A549 (cell line): Measurements from ENCODE around the gene SLC6A3. TPM values are rescaled to one million over a fixed set of nuclear protein-coding genes. Genes with fewer than 3 reads are reported as not detected.

Experiments used
- ATAC-seq, 2 experiments: fragments of 200-7000 bp in 1 of 2; fragments of >200 bp in 1 of 2; cut with Nextera tagmentation in 1 of 2; cut with Tn5 transposase in 1 of 2; 3 replicates each; pipeline versions ENCODE4 v1.8.0 to v1.9.1; 2018 to 2020; ENCODE audit warnings: mild to moderate bottlenecking in 1 of 2, moderate library complexity in 1 of 2
- CTCF ChIA-PET: fragments of 300-600 bp; sonication (Branson Sonifier 250); formaldehyde crosslinking; extraction: SDS; loops from one replicate; lab custom pipeline; 2021; ENCODE audit warnings: antibody characterized with exemption, inconsistent platforms; lab: Yijun Ruan, JAX
- POLR2A ChIA-PET: fragments of 350-600 bp; formaldehyde crosslinking; extraction: SDS; loops from one replicate; lab custom pipeline; 2021; ENCODE audit warnings: antibody characterized with exemption, inconsistent platforms; lab: Yijun Ruan, JAX
- DNase-seq, 2 experiments: peaks; one replicate each; pipeline versions ENCODE4 v3.0.0 to v3.0.0-alpha.2; 2011 to 2016; ENCODE audit warnings: low read depth in 1 of 2, low spot score in 1 of 2
- FAIRE-seq: peaks from 2 replicates; lab custom pipeline; 2011; peaks lifted over from hg19 to GRCh38; lab: Jason Lieb, UNC
- H3K27ac ChIP-seq, 2 experiments: fragments of >200 bp; sonication (Bioruptor Twin); formaldehyde crosslinking; 3 replicates each; pipeline ENCODE4 v1.5.1; 2016 to 2017
- H3K4me1 ChIP-seq: fragments of >200 bp; sonication (Bioruptor Twin); formaldehyde crosslinking; 3 replicates; pipeline ENCODE4 v1.6.1; 2016
- H3K4me2 ChIP-seq: fragments of >200 bp; sonication (Bioruptor Twin); formaldehyde crosslinking; 3 replicates; pipeline ENCODE4 v1.6.1; 2016
- H3K4me3 ChIP-seq: fragments of >200 bp; sonication (Bioruptor Twin); formaldehyde crosslinking; 3 replicates; pipeline ENCODE4 v1.5.1; 2016
- H3K9me3 ChIP-seq: fragments of >200 bp; sonication (Bioruptor Twin); formaldehyde crosslinking; 3 replicates; pipeline ENCODE4 v1.6.1; 2016
- BHLHE40 ChIP-seq: IDR thresholded peaks from 2 replicates; pipeline ENCODE4 v1.6.1; 2012; ENCODE audit warnings: low read depth, low read length, inconsistent platforms
- CBX8 ChIP-seq: fragments of 200-600 bp; sonication (generic); IDR thresholded peaks from 2 replicates; pipeline ENCODE4 v1.6.1; 2016
- EHF ChIP-seq: fragments of 250-450 bp; sonication (Bioruptor Pico); IDR thresholded peaks from 2 replicates; pipeline ENCODE4 v1.5.0; 2020; ENCODE audit warnings: mild to moderate bottlenecking
- ELK1 ChIP-seq: fragments of 150-350 bp; IDR thresholded peaks from 2 replicates; pipeline ENCODE4 v1.6.1; 2014; ENCODE audit warnings: low read depth, mild to moderate bottlenecking, low read length
- FOSL2 ChIP-seq, 2 experiments: fragments of 450-650 bp in 1 of 2; fragments of >200 bp in 1 of 2; sonication (Bioruptor Twin) in 1 of 2; formaldehyde crosslinking; IDR thresholded peaks; 2 replicates each; pipeline versions ENCODE4 v1.5.0 to v1.6.1; 2016 to 2020; ENCODE audit warnings: mild to moderate bottlenecking in 1 of 2, moderate library complexity in 1 of 2
- HDAC2 ChIP-seq: fragments of 200-600 bp; sonication (generic); IDR thresholded peaks from 2 replicates; pipeline ENCODE4 v1.6.1; 2016
- HES2 ChIP-seq: fragments of >200 bp; sonication (Bioruptor Twin); formaldehyde crosslinking; IDR thresholded peaks from 2 replicates; pipeline ENCODE4 v1.6.1; 2016
- MAFK ChIP-seq: fragments of 450-650 bp; IDR thresholded peaks from 2 replicates; pipeline ENCODE4 v1.6.1; 2014; ENCODE audit not compliant: partially characterized antibody
- MAZ ChIP-seq: fragments of 150-350 bp; IDR thresholded peaks from 2 replicates; pipeline ENCODE4 v1.6.1; 2014; ENCODE audit warnings: antibody characterized with exemption, low read depth, low read length, borderline replicate concordance
- NFE2L2 ChIP-seq: fragments of 150-350 bp; conservative IDR thresholded peaks from 2 replicates; pipeline ENCODE4 v1.6.1; 2014; ENCODE audit warnings: low read length
- NPAS2 ChIP-seq: fragments of 250-450 bp; sonication (Bioruptor Pico); IDR thresholded peaks from 2 replicates; pipeline ENCODE4 v1.8.0; 2022; ENCODE audit warnings: mild to moderate bottlenecking, moderate library complexity, borderline replicate concordance
- POLR2AphosphoS2 ChIP-seq: conservative IDR thresholded peaks from 2 replicates; pipeline ENCODE4 v1.6.1; 2012; ENCODE audit warnings: low read length, improper control_type of control experiment, inconsistent platforms
- RCOR1 ChIP-seq: fragments of 150-350 bp; IDR thresholded peaks from 2 replicates; pipeline ENCODE4 v1.6.1; 2014; ENCODE audit warnings: antibody characterized with exemption, low read length, low read depth
- ZC3H11A ChIP-seq: fragments of 450-650 bp; IDR thresholded peaks from 2 replicates; pipeline ENCODE4 v1.6.1; 2014; ENCODE audit warnings: antibody characterized with exemption, mild to moderate bottlenecking
- ZFP36 ChIP-seq: fragments of 450-650 bp; IDR thresholded peaks from 2 replicates; pipeline ENCODE4 v1.6.1; 2014; ENCODE audit warnings: borderline replicate concordance; ENCODE audit not compliant: partially characterized antibody
- ZNF302 ChIP-seq: fragments of 250-450 bp; sonication (Bioruptor Pico); IDR thresholded peaks from 2 replicates; pipeline ENCODE4 v1.9.0; 2021; ENCODE audit warnings: inconsistent platforms, mild to moderate bottlenecking, moderate library complexity
- WGBS: methylation state at CpG from one replicate; pipeline ENCODE4 v1.1.6; 2017; ENCODE audit errors: missing lambda C conversion rate; 5-methylcytosine and 5-hydroxymethylcytosine counted together
- polyA plus RNA-seq, 4 experiments: library from polyadenylated mRNA; depleted of rRNA in 3 of 4; stranded (reverse); fragments of >200 nt; fragmentation: RNase III in 1 of 4; extraction: RNeasy Plus Mini Kit Qiagen cat#74134 plus additional on column Dnase treatment in 1 of 4; gene quantifications; 2 replicates in 3 of 4; 3 replicates in 1 of 4; pipeline ENCODE4 v1.2.3, GENCODE V29; 2011 to 2017
- TF ChIP-seq, protein P1 (sequence below): fragments of >200 bp; sonication (Bioruptor Twin); formaldehyde crosslinking; IDR thresholded peaks from 3 replicates; pipeline ENCODE4 v1.5.1; 2016
- TF ChIP-seq, protein P2 (sequence below): fragments of 250-450 bp; sonication (Bioruptor Pico); IDR thresholded peaks from 2 replicates; pipeline ENCODE4 v1.5.0; 2020; ENCODE audit warnings: low read depth, mild to moderate bottlenecking, moderate library complexity
- TF ChIP-seq, protein P3 (sequence below): fragments of >200 bp; sonication (Bioruptor Twin); formaldehyde crosslinking; IDR thresholded peaks from 3 replicates; pipeline ENCODE4 v1.6.1; 2016

The SLC6A3 gene
- polyA plus RNA-seq, 2 of the 4 experiments (the other 2 are of a cell fraction): 0.05 to 0.06 TPM

- ATAC-seq (no peak), FAIRE-seq (no peak), DNase-seq (no peak)
- ChIA-PET CTCF (interaction anchor here (0.6 to 3.3 kb wide), 22 partner anchors 9 to 311 kb away, joined by 3 to 23 read pairs (median 4); no protein-coding TSS in a partner anchor), POLR2A (no interaction called here)
- WGBS: 76% methylated on average over 7 of the region's 7 CpGs
- Histone ChIP-seq H3K4me2 (no peak overlapping the region), H3K4me3 (no peak overlapping the region), H3K9me3 (no peaks in the 10 kb centered on the region), H3K27ac (peak overlapping the region in 1 of 2 experiments; percentile 57; a peak in 2 of 6 replicates), H3K4me1 (peaks cover 21% of the 10 kb centered on the region)
- TF ChIP-seq HDAC2: no peak
- TF ChIP-seq ZC3H11A: no peak
- no peak for TF ChIP-seq HES2
- TF ChIP-seq ELK1: no peak
- no peak for TF ChIP-seq CBX8
- TF ChIP-seq MAZ: no peak
- TF ChIP-seq, protein P1, sequence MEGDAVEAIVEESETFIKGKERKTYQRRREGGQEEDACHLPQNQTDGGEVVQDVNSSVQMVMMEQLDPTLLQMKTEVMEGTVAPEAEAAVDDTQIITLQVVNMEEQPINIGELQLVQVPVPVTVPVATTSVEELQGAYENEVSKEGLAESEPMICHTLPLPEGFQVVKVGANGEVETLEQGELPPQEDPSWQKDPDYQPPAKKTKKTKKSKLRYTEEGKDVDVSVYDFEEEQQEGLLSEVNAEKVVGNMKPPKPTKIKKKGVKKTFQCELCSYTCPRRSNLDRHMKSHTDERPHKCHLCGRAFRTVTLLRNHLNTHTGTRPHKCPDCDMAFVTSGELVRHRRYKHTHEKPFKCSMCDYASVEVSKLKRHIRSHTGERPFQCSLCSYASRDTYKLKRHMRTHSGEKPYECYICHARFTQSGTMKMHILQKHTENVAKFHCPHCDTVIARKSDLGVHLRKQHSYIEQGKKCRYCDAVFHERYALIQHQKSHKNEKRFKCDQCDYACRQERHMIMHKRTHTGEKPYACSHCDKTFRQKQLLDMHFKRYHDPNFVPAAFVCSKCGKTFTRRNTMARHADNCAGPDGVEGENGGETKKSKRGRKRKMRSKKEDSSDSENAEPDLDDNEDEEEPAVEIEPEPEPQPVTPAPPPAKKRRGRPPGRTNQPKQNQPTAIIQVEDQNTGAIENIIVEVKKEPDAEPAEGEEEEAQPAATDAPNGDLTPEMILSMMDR: no peak
- no peak for TF ChIP-seq ZFP36
- TF ChIP-seq ZNF302 (CRISPR knock-in tag): no peak
- TF ChIP-seq FOSL2 (IDR thresholded peaks at IDR 0.05): no peak
- TF ChIP-seq FOSL2 (CRISPR knock-in tag; IDR thresholded peaks at IDR 0.05): no peak
Observed at GRCh38 chr5:1479066-1479465, 33.8 kb upstream of the SLC6A3 start.

DNA sequence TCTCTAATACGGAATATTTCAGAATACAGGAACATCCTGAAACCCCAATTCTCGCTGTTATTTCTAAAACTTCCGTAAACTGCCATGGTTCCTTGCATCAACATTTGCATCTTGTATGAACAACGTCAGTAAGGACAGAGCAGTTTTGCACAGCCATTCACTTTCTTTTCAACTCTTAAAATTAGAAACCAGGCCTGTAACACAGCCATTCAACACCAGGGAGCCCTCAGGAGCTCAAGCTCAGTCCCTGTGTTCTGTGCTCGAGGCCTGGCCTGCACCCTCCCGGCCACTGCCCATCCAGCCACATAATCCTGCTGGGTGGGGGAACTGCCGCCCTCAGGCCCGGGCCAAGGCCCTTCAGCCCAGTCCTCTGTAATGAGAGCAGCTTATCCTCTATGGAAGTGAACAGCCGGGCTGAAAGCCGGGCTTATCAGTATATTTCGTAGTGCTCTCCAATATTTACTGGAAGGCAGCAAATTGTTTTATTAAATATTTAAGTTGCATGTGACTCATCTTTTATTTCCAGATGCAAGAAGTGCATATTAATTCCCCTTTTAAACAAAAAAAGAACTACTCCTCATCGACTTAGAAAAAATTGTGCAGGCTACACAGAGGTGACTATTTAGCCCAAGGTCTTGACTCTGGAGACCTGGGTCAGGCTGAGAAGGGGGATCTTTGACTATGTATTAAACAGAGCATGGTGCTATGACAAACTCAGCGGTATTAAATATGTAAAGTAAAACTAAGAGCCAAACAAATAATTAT is 33.2 kb upstream of the SLC6A3 start:
- WGBS: 86% methylated on average over 13 of the region's 13 CpGs

DNA sequence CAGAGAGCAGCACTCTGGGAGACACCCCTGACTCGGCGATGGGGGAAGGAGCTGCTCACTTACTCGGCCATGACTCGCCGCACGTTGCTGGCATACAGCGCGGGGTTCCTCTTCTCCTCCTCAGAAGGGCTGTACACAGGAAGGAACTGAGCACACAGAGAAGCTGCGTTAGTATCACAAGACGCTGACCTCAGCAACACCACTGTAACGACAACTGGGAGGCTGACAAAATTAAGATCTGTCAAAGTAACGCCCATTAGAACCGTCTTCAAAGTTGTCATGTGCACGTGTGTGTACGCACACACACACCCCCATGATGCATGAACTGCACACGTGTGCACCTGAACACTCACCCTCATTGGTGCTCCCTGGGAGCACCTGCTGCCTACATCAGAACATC is 32.1 kb upstream of the SLC6A3 start:
- CTCF ChIA-PET: interaction anchor here (0.7 to 2.1 kb wide), 4 partner anchors 30 to 168 kb away, joined by 3 to 4 read pairs (median 4); no protein-coding TSS in a partner anchor
- H3K4me1 ChIP-seq: peaks cover 16% of the 10 kb centered on the region
- FAIRE-seq: no peak

More for the DNA sequence above, 33.2 kb upstream of the SLC6A3 start:
- no peak overlapping the region for H3K27ac ChIP-seq
- no peak overlapping the region for H3K4me2 ChIP-seq
- no peak for FAIRE-seq
- TF ChIP-seq POLR2AphosphoS2 (no peak), RCOR1 (no peak)
- DNase-seq: no peak
- H3K4me3 ChIP-seq: no peak overlapping the region
- no peak for ATAC-seq
- ChIA-PET CTCF (interaction anchor here (0.6 to 3.3 kb wide), 15 partner anchors 8 to 161 kb away, joined by 3 to 23 read pairs (median 4); no protein-coding TSS in a partner anchor), POLR2A (no interaction called here)
- peaks cover 21% of the 10 kb centered on the region for H3K4me1 ChIP-seq
- no peaks in the 10 kb centered on the region for H3K9me3 ChIP-seq

More for the DNA sequence above, 32.1 kb upstream of the SLC6A3 start:
- Histone ChIP-seq H3K27ac (no peak overlapping the region), H3K9me3 (no peaks in the 10 kb centered on the region), H3K4me3 (no peak overlapping the region), H3K4me2 (no peak overlapping the region)
- WGBS: 92% methylated on average over 16 of the region's 16 CpGs
- no peak for DNase-seq
- TF ChIP-seq, protein P2, sequence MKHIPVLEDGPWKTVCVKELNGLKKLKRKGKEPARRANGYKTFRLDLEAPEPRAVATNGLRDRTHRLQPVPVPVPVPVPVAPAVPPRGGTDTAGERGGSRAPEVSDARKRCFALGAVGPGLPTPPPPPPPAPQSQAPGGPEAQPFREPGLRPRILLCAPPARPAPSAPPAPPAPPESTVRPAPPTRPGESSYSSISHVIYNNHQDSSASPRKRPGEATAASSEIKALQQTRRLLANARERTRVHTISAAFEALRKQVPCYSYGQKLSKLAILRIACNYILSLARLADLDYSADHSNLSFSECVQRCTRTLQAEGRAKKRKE: no peak
- TF ChIP-seq EHF (no peak), NPAS2 (CRISPR knock-in tag) (no peak), MAFK (peak; percentile 44), NFE2L2 (no peak), BHLHE40 (no peak), HES2 (no peak)
- TF ChIP-seq, protein P3, sequence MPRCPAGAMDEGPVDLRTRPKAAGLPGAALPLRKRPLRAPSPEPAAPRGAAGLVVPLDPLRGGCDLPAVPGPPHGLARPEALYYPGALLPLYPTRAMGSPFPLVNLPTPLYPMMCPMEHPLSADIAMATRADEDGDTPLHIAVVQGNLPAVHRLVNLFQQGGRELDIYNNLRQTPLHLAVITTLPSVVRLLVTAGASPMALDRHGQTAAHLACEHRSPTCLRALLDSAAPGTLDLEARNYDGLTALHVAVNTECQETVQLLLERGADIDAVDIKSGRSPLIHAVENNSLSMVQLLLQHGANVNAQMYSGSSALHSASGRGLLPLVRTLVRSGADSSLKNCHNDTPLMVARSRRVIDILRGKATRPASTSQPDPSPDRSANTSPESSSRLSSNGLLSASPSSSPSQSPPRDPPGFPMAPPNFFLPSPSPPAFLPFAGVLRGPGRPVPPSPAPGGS: no peak
- POLR2A ChIA-PET: no interaction called here
- ATAC-seq: no peak
